ENCODE results near the gene PECR. TPM values are rescaled to one million over a fixed set of nuclear protein-coding genes. Genes with fewer than 3 reads are reported as not detected.

PECR gene
- total and polyA plus RNA-seq, 2 of the 4 experiments (the other 2 are of a cell fraction): 11.4 to 17.7 TPM

DNA sequence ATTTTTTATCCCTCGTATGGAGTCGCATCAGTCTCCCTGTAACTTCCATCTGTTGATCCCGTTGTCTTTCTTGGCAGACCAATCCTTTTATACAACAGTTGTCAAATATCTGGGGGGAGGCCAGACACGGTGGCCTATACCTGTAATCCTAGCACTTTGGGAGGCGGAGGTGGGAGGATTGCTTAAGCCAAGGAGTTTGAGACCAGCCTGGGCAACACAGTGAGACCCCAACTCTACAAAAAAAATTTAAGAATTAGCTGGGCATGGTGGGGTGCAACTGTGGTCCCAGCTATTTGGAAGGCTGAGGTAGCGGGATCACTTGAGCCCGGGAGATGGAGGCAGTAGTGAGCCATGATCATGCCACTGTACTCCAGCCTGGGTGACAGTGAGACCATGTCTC is 29.5 kb upstream of the PECR start:
- dilution Hi-C loops (cut with HindIII; ENCODE audit: low sequenced_read_pairs, unreplicated experiment) (no loop called here), intact Hi-C loops (cut with micrococcal nuclease) (loop anchor here (2.0 kb wide), 2 partner anchors 294 to 388 kb away; partner anchors contain the start of gene RPL37A), in situ Hi-C loops (cut with MboI; ENCODE audit: low sequenced_read_pairs) (no loop called here)
- Histone ChIP-seq H3K36me3 (ENCODE audit: control insufficient read depth, insufficient read depth, low read length) (peaks cover 19% of the 10 kb centered on the region), H3K27ac (ENCODE audit: insufficient read depth, low read length) (no peak overlapping the region), H2AFZ (replicated peaks; ENCODE audit: low read length, poor library complexity) (no peak overlapping the region), H3K27me3 (ENCODE audit: control insufficient read depth, insufficient read depth, low read length) (no peaks in the 10 kb centered on the region), H2BK120ac (ENCODE audit: low read depth, low read length) (no peak overlapping the region), H4K91ac (ENCODE audit: insufficient read depth, low read depth, low read length) (no peak overlapping the region), H3K14ac (replicated peaks; ENCODE audit: low read depth, low read length) (no peak overlapping the region), H3K9ac (ENCODE audit: low read depth, low read length) (no peak overlapping the region), H4K20me1 (ENCODE audit: insufficient read depth, low read length) (peaks cover 10% of the 10 kb centered on the region), H3K56ac (ENCODE audit: extremely low read depth, insufficient read depth, low read length) (no peak overlapping the region), H2AK9ac (replicated peaks; ENCODE audit: low read depth, low read length, poor library complexity) (no peak overlapping the region), H4K8ac (ENCODE audit: low read depth in 2 of 2, low read length in 2 of 2) (no peak overlapping the region), H3K9me3 (ENCODE audit: control insufficient read depth, insufficient read depth, low read length) (no peaks in the 10 kb centered on the region), H3K23ac (ENCODE audit: low read depth, low read length) (no peak overlapping the region), H3K79me1 (ENCODE audit: low read depth in 1 of 2, low read length in 2 of 2) (peaks cover 5 to 29% of the 10 kb centered on the region in 2 experiments), H3K9me1 (ENCODE audit: insufficient read depth, low read length) (peaks cover 3% of the 10 kb centered on the region; the same call in 1 of the 2 replicates), H3K4me2 (ENCODE audit: low read depth, low read length) (no peak overlapping the region), H3K18ac (ENCODE audit: low read depth, low read length) (no peak overlapping the region), H2BK5ac (ENCODE audit: low read depth, low read length, poor library complexity, severe bottlenecking) (no peak overlapping the region), H2AK5ac (ENCODE audit: low read depth, low read length) (no peak overlapping the region), H3K4ac (ENCODE audit: low read depth, low read length) (no peak overlapping the region), H2BK15ac (ENCODE audit: low read depth, low read length) (no peak overlapping the region), H2BK20ac (ENCODE audit: low read depth, low read length) (no peak overlapping the region), H3K4me1 (ENCODE audit: control insufficient read depth, insufficient read depth, low read length) (peaks cover 7% of the 10 kb centered on the region), H4K5ac (ENCODE audit: low read depth, low read length) (no peak overlapping the region), H3K4me3 (ENCODE audit: insufficient read depth, low read depth, low read length) (no peak overlapping the region)
- WGBS, 2 experiments (ENCODE audit: extremely low coverage in 2 of 2, insufficient read length in 1 of 2): no CpG with 5 or more reads among the region's 7 CpGs
- no TSS peak for BruUV-seq (replicated peaks)
- no peak for DNase-seq
- ATAC-seq (ENCODE audit: low read depth): no peak
- CTCF ChIA-PET: interaction anchor here (1.2 kb wide), 1 partner anchor 18 kb away, joined by 3 read pairs; no protein-coding TSS in a partner anchor
- TF ChIP-seq MAFK (IDR thresholded peaks at IDR 0.05; ENCODE audit: low read depth, low read length): no peak
- TF ChIP-seq NFE2L2 (IDR thresholded peaks at IDR 0.05; ENCODE audit: low read depth, low read length): no peak
- no peak for TF ChIP-seq BHLHE40 (IDR thresholded peaks at IDR 0.05; ENCODE audit: low read depth, low read length)
- POLR2A ChIA-PET (ENCODE audit: unreplicated experiment): no interaction called here

Data from IMR-90 (cell line).